Ishikawa (cell line): ENCODE results near the gene RBFOX1.

Source experiments
- CEBPB ChIP-seq: IDR thresholded peaks from 2 replicates; pipeline ENCODE4 v1.6.1; 2012
- CREB1 ChIP-seq: IDR thresholded peaks from 2 replicates; pipeline ENCODE4 v1.6.1; 2012; ENCODE audit warnings: low read depth
- EGR1 ChIP-seq: IDR thresholded peaks from 2 replicates; pipeline ENCODE4 v1.6.1; 2012
- EP300 ChIP-seq: IDR thresholded peaks from 2 replicates; pipeline ENCODE4 v1.6.1; 2012; ENCODE audit warnings: borderline replicate concordance
- FOXM1 ChIP-seq: IDR thresholded peaks from 2 replicates; pipeline ENCODE4 v1.6.1; 2012; ENCODE audit warnings: low read depth, borderline replicate concordance
- MAX ChIP-seq: IDR thresholded peaks from 2 replicates; pipeline ENCODE4 v1.6.1; 2012
- NFIC ChIP-seq: IDR thresholded peaks from 2 replicates; pipeline ENCODE4 v1.6.1; 2012
- RAD21 ChIP-seq: IDR thresholded peaks from 2 replicates; pipeline ENCODE4 v1.6.1; 2012; ENCODE audit warnings: low read depth
- REST ChIP-seq: IDR thresholded peaks from 2 replicates; pipeline ENCODE4 v1.6.1; 2012; ENCODE audit warnings: low read depth, mild to moderate bottlenecking
- TAF1 ChIP-seq: IDR thresholded peaks from 2 replicates; pipeline ENCODE4 v1.6.1; 2012; ENCODE audit warnings: low read depth, mild to moderate bottlenecking
- TCF12 ChIP-seq: IDR thresholded peaks from 2 replicates; pipeline ENCODE4 v1.6.1; 2012; ENCODE audit warnings: low read depth
- TEAD4 ChIP-seq: IDR thresholded peaks from 2 replicates; pipeline ENCODE4 v1.6.1; 2012
- USF1 ChIP-seq: IDR thresholded peaks from 2 replicates; pipeline ENCODE4 v1.6.1; 2012
- YY1 ChIP-seq: IDR thresholded peaks from 2 replicates; pipeline ENCODE4 v1.6.1; 2012; ENCODE audit warnings: low read depth
- ZBTB7A ChIP-seq: IDR thresholded peaks from 2 replicates; pipeline ENCODE4 v1.6.1; 2012; ENCODE audit warnings: low read depth

RBFOX1 gene

GRCh38 chr16:7534749-7535148 lies 202.1 kb downstream of the RBFOX1 start:
- TF ChIP-seq TAF1 (no peak), TEAD4 (no peak), EP300 (no peak), USF1 (no peak), YY1 (no peak)

GRCh38 chr16:7541026-7541425 lies 208.4 kb downstream of the RBFOX1 start:
- no peak for TF ChIP-seq TAF1
- no peak for TF ChIP-seq EP300
- TF ChIP-seq ZBTB7A, result no peak
- no peak for TF ChIP-seq REST
- no peak for TF ChIP-seq CEBPB
- no peak for TF ChIP-seq MAX
- no peak for TF ChIP-seq YY1
- no peak for TF ChIP-seq RAD21
- TF ChIP-seq TEAD4, result no peak
- no peak for TF ChIP-seq EGR1
- TF ChIP-seq TCF12, result no peak
- no peak for TF ChIP-seq NFIC
- no peak for TF ChIP-seq USF1
- TF ChIP-seq FOXM1, result no peak
- TF ChIP-seq CREB1, result no peak

- TF ChIP-seq EGR1 (no peak), TAF1 (no peak), REST (no peak), TEAD4 (no peak), ZBTB7A (no peak), NFIC (no peak), CEBPB (no peak), CREB1 (no peak), USF1 (no peak)
These were observed 212.6 kb downstream of the RBFOX1 start for GRCh38 chr16:7545251-7545650.

DNA sequence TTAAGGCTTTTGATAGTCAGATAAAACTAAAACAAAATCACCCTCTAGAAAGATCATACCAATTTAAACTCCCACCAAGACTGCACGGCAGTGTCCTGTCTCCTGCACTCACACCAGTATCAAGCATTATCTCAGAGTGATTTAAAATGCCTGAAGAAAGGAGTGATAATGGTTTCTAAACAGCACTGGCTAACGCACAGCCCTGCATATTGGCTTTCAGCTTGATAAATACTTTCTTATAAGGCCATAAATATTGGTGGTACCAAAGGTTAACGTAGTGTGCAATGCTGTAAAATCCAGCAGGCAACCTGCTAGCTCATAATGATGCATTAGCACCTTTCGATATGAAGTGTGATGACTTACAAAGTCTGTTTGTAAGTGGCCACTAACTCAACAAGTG lies 214.3 kb downstream of the RBFOX1 start:
- no peak for TF ChIP-seq NFIC

DNA sequence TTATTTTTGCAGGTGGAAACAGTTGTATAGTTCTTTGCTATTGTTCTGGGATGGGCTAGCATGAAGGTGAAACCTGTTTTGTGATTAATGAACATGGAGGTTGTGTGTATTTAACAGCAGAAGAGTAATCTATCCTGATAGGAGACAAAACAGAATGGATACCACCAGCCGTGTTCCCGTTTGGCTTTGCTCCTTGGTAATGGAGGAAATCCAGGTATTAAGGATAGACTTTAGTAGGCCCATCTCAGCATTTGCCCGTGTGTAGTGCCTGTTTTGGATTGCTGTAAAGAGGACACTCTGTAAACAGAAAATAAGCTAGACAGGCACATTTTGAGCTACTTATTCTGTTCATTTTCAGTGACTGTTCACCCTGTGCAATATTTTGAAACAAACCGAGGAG lies 215.1 kb downstream of the RBFOX1 start:
- TF ChIP-seq CREB1 (no peak), TCF12 (no peak)

DNA sequence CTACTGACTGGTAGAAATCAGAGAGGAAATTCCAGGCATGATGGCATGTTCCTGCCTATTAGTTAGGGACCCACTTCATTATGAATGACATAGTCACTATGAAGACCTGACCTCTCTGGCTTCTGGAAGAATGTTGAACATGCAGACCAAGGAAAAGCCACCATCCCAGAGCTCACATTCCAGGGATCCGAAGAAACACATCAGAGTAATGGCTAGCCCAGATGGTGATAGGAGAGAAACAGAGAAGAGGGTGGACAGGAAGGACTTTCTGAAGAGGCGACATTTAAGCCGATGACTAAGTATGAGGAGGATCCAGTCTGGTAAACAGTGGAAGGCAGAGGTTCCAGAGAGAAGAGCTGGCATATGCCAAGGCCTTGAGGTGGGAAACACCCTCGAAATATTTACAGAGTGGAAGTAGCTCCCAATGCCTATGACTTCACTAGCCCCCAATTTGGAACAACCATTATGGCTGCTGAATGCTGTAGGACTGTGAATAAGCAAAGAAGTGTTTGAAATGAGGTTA lies 216.2 kb downstream of the RBFOX1 start:
- TF ChIP-seq TAF1 (no peak), EP300 (no peak), NFIC (no peak), CREB1 (no peak), RAD21 (no peak), TEAD4 (no peak), USF1 (no peak), ZBTB7A (no peak), TCF12 (no peak), EGR1 (no peak), REST (no peak)
